Measurements from ENCODE around the gene TAB2.
"Not testable (repeated sequence)": the region's sequence is repeated elsewhere in the genome, so short reads cannot be mapped to it uniquely, and the experiment has no call there.

The TAB2 gene

DNA sequence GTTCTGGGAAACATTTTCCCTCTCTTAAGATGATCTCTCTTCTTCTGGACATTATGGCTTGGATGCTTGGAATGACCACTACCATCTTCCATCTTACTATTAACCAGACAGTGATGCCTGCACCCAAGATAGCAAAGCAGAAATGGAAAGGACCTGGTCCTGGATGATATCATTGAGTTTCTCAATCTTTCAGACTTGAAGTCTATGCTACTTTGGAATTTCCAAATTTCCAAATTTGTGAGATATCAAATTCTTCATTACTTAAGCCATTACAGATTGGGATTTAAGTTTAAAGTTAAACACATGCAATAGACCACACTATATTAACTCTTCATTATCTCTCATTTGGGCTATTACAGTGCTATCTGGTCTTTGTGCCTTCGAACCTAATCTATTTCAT, 3.7 kb upstream of the TAB2 start:
- no peak for DNase-seq

DNA sequence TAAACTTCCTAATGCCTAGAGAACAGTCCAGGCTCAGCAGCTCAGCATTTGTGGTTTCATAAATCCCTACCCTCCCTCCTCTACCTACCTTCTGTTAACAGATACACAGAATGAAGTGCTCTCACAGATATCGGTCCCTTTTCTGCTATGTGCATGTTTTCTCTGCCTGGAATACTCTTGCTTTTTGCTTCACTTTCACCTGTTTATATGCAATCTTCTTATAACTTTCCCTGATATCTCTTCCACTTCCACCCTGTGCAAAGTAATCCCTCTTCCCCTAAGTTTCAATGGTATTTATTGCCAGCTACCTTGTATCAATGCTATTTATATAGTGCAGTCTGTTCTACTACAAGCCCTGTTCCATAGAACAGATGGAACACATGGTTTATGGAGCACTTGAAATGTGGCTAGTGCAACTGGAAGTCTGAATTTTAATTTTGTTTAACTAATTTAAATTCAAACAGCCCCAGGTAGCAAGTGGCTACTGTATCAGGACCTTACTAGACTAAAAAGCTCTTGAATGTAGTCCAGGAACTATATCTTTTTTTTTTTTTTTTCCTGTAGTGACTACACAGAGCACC, 3.1 kb upstream of the TAB2 start:
- no peak for DNase-seq

DNA sequence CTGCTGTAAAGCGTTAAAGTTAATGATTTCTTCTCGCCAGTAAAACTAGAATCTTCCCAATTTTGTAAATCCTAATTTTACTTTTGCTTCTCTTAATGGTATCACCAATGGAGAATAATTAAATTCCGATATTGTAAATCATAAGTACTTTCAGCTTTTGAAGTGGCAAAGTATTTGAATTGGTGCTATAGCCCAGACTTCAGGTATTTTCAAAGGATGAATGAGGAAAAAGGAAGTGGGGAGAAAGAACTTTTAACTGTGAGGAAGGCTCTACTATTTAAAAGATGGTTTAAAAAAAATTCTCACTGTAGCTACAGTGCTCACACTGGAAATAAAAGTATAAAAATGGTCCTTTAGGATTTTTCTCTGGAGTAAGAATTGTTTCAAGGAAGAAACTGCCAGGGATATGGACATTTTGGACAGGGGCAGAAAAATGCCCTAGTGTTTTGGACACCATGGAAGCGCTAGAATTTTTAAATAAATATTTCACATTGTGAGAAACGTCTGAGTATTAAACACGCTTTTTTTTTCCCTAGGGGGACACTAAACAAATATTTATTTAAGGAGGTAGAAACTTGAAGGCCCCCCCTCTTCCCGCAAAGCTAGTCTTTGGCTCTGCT, 1.3 kb upstream of the TAB2 start:
- DNase-seq: no peak

DNA sequence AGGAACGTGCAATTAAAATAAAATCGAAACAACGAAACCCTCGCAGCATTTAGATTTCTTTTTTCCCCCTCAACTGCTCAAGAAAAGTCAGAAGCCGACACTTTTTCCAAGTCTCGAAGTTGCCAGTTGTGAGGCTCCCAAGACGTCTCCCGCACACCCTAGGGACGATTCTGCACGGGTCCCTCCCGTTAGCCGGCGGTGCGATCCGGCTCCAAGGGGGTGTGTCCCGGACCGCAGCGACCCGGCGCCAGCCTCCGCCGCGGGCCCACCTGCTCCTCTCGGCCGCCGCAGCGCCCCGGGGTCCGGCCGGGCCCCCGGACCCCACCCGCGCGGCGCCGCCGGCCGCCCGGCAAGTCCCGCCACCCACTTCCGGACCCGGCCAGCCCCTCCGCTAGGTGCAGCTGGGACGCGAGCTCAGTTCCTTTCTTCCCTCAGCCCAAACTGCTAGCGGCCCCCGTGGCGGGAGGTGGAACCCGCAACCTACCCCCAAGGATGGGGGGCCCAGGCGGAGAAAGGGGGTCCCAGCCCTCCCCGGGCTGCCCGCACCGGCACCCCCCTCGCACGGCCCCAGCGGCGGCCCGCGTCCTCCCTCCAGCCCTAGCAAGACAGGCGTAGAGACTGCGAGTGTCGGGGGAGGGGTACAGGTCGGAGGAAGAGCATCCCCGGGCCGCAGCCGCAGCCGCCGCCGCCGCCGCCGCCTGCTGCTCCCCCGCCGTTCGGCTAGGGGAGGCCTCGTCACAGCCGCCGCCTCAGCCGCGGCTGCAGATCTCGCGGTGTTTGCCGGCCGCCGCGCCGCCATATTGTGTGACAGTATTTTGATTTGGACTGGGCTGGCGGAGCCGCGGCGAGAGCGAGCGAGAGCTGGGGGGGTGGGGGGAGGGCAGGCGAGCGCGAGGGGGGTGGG, 520 bp upstream of the TAB2 start:
- peak; percentile 60 for DNase-seq

DNA sequence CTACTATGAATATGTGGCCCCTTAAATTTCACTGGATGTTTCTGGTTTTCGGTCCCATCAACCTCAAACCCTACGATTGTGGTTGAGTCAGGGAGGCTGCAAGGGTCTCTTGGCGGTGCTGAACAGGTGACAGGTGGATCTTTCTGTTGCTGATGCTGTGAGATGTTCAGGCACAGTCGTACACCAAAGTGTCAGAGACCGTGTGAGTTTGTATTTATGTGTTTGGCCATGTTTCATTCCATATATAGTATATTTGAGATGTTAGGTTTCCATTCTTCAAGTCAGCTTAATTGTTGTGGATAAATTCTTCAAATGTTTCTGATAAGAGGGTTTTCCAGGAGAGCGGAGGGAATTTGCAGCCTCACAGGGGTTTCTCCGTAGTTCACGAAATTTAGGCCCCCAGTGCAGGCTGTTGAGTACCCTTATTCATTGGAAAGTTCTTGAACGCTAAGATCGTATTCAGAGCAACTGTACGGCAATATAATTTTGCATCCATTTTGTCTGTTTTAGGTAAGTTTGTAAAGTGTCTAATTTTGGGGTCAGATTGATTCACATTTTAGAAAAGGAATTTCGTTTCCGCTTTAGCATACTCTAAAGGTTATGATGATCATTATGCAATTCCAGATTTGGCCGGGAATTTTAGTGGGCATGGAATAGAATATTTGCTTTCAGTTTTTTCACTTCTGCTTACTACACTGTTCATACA, 1.2 kb downstream of the TAB2 start:
- no peak for DNase-seq

DNA sequence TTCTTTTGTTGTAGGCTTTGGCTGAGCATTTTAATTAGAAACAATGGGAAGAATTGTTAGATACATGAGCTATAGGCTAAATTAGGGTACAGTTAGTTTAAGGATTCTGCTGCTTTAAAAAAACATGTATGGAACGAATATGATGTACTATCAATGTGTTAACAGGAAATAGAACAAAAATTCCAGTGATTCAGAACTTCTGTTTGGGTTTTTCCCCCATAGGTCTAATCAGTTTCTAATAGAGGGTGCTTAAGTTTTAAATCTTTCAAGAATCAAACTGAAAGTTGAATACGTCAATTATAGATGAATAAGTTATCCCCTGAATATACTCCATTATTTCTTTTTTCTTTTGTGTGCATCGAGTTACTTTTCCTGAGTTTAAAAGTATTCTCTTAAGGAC, 1.9 kb downstream of the TAB2 start:
- DNase-seq: no peak

DNA sequence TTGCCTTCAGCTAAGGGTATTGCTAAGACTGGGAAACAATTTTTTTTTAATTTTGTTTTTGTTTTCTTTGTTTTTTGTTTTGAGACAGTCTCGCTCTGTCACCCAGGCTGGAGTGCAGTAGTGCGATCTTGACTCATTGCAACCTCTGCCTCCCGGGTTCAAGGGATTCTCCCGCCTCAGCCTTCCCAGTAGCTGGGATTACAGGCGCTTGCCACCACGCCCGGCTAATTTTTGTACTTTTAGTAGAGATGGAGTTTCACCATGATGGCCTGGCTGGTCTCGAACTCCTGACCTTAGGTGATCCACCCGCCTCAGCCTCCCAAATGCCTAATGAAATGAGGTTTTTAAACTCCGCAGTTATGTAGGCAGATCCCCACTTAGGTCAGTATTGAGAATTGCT, 2.5 kb downstream of the TAB2 start:
- DNase-seq: not testable (repeated sequence)

DNA sequence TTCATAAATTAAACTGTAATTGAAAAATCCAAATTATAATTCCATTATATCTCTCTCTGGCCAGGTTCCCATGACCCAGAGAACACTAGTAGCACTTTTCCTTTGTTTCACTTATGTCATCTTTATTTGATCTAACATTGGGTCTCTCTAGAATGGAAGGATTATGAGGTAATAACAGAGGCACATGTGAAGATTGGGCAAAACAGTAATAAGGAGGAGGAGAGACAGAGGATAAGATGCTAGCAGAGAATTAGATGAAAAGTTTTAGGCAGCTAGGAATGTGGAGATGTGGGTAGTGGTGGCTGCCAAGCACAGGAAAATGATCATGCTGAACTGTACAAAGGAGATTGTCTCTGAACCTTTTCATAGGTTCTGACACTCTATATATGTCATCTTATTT, 3.3 kb downstream of the TAB2 start:
- no peak for DNase-seq

DNA sequence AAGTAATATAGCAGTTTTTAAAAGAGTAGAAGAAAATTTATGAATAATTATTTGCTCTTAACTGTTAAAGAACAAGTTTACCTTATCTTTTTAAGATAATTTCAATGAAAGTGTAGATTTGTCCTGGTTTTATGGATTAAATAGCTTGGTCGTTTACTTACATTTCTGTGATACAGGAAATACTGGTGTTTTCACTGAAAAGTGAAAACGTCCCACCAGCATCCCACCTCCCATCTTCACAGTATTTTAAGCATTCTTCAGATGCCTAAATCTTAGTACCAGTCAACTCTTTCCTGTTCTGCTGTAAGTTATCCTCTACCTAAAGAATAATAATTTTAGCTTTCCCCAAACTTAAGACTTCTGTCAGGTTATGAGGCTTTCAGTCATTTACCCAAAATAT, 5.8 kb downstream of the TAB2 start:
- no peak for DNase-seq

DNA sequence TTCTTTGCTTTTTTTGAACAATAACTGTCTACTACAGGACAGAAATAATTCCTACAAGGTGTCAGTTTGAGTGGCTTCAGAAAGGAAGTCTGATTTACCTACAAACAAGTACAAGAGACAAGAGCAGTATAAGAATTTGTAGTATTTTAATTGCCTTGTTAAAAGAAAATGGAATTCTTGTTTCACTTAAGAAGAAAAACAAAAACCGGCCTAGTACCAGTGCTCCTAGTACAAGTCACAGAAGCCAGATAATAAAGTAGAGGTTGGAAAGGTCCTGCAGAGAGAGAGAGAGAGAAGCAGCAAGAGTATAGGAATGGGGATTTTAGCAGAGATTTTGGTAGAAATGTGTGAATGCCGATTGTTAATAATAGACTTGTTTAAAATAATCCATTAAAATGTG, 6.4 kb downstream of the TAB2 start:
- no peak for DNase-seq

DNA sequence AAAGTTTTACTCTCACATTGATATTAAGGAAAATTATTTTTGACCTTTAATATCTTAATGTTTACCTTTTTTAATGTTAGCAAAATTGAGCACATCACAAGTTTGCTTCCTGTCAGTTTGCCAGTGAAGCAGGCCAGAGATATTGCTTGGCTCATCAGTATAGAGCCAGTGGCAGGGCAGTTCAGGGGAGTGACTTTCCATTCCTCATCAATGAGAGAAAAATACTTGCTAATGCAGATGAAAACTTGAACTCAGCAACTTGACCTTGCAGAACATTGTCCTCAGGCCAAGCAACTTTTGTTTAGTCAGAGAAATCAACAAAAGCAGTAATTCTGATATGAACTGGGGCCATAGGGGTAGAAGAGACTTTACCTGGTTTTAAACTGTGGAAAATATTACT, 6.9 kb downstream of the TAB2 start:
- no peak for DNase-seq

DNA sequence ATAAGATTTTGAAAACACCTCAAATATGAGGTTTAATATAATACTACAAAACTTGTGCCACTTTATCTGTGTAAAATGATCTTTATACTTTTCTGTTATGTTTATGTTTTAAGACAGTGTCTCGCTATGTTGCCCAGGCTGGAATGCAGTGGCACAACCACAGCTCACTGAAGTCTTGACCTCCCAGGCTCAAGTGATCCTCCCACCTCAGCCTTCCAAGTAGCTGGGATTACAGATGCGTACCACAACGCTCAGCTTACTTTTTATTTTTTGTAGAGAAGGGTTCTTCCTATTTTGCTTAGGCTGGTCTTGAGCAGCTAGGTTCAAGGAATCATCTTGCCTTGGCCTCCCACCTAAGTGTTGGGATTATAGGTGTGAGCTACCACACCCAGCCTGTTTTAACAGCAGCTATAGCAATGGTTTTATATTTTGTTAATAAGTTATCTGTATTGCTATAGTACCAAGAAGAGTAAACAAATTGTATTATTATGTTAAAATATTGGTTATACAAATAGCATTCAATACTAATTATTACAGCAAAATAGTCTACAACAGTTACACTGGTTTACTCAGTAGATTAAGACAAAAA, 8.2 kb downstream of the TAB2 start:
- DNase-seq: no peak

DNA sequence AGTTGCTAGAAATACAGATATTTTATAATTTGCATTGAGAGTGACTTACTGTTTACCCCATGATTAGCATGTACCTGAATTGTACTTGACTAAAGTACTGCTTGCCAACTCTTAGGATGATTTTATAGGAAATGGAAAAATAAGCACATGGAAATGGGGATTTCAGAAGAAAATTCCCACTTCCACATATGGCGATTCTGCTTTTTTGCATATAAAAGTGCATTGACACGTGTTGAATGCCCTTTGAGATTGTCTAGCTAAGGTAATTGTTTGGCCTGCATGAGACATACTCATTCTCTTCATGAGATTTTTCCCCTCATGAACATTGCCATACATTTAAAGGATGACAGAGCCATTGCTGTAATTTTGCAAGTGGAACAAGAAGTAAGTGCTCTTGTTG, 10.1 kb downstream of the TAB2 start:
- no peak for DNase-seq

DNA sequence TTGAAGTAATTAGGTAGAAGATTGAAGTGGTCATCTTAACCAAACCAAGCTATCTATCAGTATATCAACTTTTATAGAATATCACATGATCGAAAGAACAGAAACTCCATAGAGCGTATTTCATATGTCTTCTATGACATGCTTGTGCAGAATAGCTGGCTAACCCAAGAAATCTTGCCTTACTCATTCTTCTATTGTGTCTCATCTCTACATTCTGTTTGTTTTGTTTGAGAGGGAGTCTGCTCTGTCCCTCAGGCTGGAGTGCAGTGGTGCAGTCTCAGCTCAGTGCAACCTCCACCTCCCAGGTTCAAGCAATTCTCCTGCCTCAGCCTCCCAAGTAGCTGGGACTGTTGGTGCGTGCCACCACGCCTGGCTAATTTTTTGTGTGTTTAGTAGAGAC, 10.6 kb downstream of the TAB2 start:
- DNase-seq: no peak

DNA sequence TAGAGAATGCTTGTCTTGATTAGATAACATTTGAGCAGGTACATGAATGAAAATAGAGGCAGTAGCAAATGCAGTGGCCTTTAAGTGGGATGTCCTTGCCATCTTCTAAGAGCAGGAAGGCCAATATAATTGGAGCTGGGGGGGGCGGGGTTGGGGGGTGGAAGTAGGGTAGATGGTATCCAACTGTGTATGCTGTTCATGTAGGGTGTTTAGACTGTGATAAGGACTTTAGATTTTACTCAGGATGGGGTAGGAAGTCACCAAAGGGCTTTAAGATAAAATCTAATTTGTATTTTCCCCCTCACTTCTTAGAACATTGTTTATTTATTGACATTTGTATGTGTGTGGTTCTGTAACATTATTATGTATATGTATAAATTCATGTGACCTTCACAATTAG, 12.0 kb downstream of the TAB2 start:
- DNase-seq: no peak

DNA sequence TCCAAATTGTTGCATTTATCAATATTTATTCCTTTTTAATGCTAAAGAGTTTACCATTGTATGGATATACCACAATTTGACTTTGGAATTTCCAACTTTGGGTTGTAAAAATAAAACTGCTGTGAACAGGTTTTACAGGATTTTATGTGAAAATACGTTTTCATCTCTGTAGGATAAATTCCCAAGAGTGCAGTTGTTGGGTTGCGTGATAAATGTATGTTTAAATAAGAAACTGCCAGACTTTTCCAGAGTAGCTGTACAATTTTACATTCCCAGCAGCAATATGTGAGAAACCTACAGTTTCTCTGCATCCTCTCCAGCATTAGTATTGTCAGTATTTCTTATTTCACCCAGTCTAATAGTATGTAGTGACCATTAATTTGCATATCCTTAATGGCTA, 12.6 kb downstream of the TAB2 start:
- DNase-seq: no peak

DNA sequence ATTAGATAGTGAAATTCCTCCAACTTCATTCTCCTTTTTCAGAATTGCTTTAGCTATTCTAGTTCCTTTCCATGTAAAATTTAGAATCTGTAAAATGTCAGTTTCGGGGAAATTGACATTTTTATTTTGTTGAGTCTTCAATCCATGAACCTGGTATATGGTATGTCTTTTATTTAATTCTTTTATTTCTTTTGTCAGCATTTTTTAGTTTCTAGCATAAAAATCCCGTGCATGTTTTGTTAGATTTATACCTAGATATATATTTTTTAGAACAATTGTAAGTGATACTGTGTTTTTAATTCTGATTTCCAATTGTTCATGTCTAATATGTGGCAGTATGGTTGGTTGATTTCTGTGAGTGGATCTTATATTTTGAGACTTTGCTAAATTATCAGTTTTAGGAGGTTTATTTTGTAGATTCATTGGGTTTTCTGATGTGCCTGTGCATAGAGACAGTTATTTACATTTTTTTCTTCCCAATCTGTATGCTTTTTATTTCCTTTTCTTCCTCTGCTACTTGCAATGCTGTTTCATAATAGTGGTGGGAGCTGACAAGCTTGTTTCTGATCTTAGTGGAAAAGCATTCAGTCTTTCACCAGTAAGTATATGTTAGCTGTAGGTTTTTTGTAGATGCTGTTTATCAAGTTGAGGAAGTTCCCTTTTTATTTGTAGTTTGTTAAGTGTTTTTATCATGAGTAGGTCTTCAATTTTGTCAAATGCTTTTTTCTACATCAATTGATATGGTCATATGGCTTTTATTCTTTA, 13.7 kb downstream of the TAB2 start:
- DNase-seq: no peak

DNA sequence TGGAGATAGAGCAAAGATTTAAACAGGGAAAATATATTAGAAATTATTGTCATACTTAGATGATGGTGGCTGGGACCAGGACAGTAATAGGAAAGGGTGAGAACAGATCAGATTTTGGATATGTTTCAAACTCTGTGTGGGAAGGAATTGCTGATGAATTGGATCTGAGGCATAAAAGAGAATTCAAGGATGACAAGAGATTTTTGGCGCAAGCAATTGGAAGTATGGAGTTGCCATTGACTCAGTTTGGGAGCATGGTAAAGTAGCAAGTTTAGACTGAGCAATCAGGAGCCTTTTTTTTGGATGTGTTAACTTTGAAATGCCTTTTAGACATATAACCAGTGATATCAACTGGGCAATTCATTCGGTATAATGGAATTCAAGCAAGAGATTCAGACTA, 14.4 kb downstream of the TAB2 start:
- DNase-seq: no peak

DNA sequence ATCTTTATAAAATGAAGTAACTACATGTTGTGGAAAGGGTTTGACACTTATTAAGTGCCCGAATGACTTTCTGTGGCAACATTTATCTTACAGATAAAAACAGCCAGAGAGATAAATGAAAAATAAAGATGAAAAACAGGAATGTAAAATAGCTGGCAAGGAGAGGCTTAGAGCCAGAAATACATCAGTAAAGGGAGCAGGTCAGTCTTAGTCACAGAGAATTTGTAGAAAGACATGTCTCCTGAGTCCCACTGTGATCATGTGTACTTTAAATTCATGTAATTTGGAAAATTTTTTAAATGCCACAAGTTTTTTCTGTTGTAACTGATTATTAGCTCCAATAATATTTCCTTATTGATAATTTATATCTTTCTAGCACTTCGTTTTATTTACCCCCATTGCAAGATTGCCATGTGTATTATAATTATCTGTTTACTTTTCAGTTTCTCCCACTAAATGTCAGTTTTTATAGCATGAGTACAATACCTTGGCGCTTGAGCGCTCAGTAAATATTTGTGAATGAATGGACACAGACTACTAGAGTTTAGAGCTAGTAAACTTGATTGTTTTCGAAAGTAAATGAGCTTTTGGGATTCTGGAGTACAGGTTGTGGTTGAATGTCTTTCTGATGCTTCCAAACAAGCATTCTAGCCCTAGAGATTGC, 15.2 kb downstream of the TAB2 start:
- no peak for DNase-seq

DNA sequence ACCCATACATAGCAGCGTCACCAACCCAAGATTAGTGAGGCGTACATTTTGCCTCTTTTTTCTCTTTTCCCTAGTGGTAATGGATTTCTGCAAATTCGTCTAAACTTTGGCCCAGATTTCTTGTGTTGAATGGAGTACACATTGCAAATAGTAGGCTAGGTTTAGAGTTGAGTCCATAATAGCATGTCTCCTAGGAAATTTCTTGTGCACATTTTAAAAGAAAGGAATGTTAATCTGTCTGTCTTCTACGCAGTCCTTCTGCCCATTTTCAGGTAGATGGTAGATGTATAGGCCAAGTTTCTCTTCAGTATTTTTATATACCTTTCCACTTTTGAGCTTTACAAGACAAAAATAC, 15.7 kb downstream of the TAB2 start:
- DNase-seq: no peak

DNA sequence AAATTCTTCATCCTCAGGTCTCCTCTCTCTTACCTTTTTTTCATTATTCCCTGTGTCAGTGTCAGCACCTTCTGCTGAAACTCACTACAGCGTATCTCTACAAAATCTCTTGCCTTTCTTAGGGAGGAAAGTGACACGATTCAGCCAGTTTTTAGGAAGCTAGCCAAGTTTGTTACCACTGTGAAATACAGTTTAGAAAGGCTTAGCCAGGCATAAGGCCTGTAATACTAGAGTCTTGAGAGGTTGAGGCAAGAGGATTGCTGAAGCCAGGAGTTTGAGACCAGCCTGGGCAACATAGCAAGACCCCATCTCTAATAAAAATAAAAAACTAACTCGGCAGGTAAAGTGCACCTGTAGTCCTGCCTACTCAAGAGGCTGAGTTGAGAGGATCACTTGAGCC, 16.7 kb downstream of the TAB2 start:
- no peak for DNase-seq

DNA sequence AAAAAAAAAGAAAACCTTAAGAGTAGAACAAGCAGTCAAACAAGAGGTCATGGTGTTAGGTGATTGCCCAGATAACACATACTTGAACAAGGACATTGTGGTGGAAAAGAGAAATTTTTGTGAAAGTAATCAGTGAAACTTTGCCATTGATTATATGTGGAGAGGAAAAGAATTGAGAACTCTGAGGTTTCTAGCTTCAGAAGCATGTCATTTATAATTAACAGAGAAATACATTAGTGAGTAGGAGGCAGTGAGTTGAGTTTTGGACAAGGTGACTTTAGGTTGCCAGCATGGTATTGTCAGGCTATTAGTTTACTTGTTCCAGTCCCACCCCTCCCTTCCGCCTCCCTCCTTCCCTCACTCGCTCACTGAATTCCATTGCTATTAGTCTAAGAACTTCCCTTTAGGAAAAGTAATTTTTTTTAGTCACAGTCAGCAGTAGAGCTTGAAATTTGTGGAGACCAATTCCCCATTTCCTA, 17.2 kb downstream of the TAB2 start:
- DNase-seq: no peak
